ENCODE data around the gene SLC23A2.
"Not testable (repeated sequence)": the region's sequence is repeated elsewhere in the genome, so short reads cannot be mapped to it uniquely, and the experiment has no call there.

Gene SLC23A2

DNA sequence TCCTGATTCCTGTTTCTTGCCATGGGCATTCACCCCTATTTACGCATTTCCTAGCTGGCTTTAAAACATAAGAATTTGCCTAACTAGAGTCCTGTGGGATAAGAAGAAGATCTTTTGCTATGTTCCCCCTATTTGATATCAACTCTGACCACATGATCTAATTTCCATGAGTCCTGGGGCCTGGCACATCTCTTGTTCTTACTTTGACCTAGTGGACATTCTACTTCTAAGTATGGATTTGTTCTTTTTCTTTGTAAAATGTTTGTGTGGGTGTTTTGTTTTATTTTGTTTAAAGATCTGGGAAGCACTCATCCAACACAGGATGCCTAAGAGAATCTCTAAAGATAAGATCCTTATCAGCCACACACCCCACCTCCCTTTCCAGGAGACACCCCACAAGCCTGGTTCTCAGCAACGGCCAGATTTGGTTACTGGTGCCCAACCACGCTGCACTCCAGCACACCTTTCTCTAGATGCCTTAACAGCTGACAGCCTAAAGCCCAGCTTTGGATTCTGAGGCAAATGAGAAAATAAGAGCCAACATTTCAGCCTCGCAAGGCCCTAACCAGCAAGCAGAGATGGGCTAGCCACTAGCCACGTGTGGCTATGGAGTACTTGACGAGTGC lies 74.7 kb downstream of the SLC23A2 start:
- WGBS: 90% methylated on average over 6 of the region's 6 CpGs
- H3K4me1 ChIP-seq (ENCODE audit: insufficient read depth, low read length): 0 out of 2 replicates have a peak, but pooled peaks cover 3% of the 10 kb centered on the region
- H3K9me3 ChIP-seq (ENCODE audit: insufficient read depth, low read depth, low read length): no peaks in the 10 kb centered on the region
- H3K27me3 ChIP-seq (ENCODE audit: insufficient read depth, low read length): no peaks in the 10 kb centered on the region
- no peak overlapping the region for H3K4me3 ChIP-seq (ENCODE audit: low read length)
- no peaks in the 10 kb centered on the region for H3K36me3 ChIP-seq (ENCODE audit: insufficient read depth, low read length)
- H3K9ac ChIP-seq (ENCODE audit: low read depth, low read length): no peak overlapping the region
- H3K27ac ChIP-seq (ENCODE audit: low read depth, low read length): no peak overlapping the region

DNA sequence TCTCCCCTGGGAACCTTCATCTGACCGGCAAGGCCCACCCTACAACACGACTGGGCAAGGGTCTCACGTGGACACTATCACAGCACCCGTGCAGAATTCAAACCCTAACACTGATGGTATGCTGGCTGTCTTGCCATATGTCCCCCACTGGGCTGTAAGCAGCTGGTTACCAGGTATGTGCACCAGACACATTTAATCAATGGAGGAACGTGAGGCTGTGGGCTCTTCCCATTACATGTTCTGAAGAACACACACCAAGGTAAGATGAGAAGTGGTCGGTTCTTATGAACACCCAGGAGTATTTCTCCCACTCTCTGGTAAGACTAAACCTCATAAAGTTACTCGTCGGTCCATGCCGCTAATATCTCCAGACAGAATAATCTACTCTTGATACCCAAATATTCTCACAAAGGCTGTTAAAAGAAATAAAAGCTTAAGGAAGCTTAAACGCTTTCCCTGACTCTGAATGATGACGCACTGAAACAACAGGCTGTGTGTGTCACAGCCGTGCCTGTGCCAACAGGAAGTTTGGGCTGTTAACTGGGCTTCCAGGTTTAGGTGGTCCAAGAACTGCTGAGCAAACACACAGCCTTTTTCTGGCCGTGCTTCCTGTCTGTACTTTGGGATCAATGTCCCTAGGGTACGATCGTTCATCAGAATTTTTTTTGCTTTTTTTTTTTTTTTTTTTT lies 75.3 kb downstream of the SLC23A2 start:
- no peak overlapping the region for H3K27ac ChIP-seq (ENCODE audit: low read depth, low read length)
- no peaks in the 10 kb centered on the region for H3K27me3 ChIP-seq (ENCODE audit: insufficient read depth, low read length)
- 0 out of 2 replicates have a peak, but pooled peaks cover 3% of the 10 kb centered on the region for H3K4me1 ChIP-seq (ENCODE audit: insufficient read depth, low read length)
- H3K4me3 ChIP-seq (ENCODE audit: low read length): no peak overlapping the region
- H3K9me3 ChIP-seq (ENCODE audit: insufficient read depth, low read depth, low read length): no peaks in the 10 kb centered on the region
- no peak overlapping the region for H3K9ac ChIP-seq (ENCODE audit: low read depth, low read length)
- 95% methylated on average over 15 of the region's 15 CpGs for WGBS
- no peaks in the 10 kb centered on the region for H3K36me3 ChIP-seq (ENCODE audit: insufficient read depth, low read length)

DNA sequence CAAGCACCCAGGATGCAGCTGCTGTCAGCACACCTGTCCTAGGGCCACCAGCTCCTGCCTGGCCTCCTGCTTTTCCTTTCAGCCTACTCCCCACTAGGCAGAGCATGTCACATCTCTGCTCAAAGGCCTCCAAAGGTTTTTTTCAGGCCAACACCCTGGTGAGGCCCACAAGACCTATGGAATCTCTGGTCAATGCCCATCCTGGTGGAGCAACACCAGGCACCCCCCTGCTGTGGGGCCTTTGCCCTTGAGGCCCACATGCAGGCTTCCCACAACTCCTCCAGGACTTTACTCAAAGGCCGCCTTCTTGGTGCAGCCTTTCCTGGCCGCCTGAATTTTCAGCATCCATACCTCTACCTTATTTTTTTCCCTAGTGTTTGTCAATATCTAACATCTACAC lies 76.9 kb downstream of the SLC23A2 start:
- no peak overlapping the region for H3K27ac ChIP-seq (ENCODE audit: low read depth, low read length)
- H3K27me3 ChIP-seq (ENCODE audit: insufficient read depth, low read length): no peaks in the 10 kb centered on the region
- H3K9ac ChIP-seq (ENCODE audit: low read depth, low read length): no peak overlapping the region
- H3K4me1 ChIP-seq (ENCODE audit: insufficient read depth, low read length): 0 out of 2 replicates have a peak, but pooled peaks cover 3% of the 10 kb centered on the region
- H3K9me3 ChIP-seq (ENCODE audit: insufficient read depth, low read depth, low read length): no peaks in the 10 kb centered on the region
- 96% methylated on average over 2 of the region's 2 CpGs for WGBS
- no peaks in the 10 kb centered on the region for H3K36me3 ChIP-seq (ENCODE audit: insufficient read depth, low read length)
- H3K4me3 ChIP-seq (ENCODE audit: low read length): no peak overlapping the region

DNA sequence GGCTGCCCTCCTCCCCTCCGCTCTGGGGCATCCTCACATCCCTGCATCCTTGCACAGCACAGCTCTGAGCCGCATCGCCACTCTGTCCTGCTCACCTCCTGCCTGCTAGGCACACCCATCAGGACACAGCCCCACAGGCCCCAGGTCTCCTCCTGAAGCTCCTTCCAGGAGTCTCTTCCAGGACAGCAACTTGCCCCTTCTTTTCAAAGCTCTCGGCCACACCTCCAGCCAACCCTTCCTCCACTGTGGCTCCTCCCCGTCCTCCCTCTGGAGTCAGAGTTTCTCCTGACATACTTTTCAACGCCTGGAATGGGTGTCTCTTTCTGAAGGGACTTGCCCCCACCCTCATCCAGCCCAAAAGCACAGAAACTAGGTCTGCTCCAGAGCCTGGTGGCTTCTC lies 77.3 kb downstream of the SLC23A2 start:
- Histone ChIP-seq H3K9ac (ENCODE audit: low read depth, low read length) (no peak overlapping the region), H3K27me3 (ENCODE audit: insufficient read depth, low read length) (no peaks in the 10 kb centered on the region), H3K4me3 (ENCODE audit: low read length) (no peak overlapping the region), H3K4me1 (ENCODE audit: insufficient read depth, low read length) (0 out of 2 replicates have a peak, but pooled peaks cover 3% of the 10 kb centered on the region), H3K27ac (ENCODE audit: low read depth, low read length) (no peak overlapping the region), H3K36me3 (ENCODE audit: insufficient read depth, low read length) (no peaks in the 10 kb centered on the region), H3K9me3 (ENCODE audit: insufficient read depth, low read depth, low read length) (no peaks in the 10 kb centered on the region)
- WGBS: 82% methylated on average over 6 of the region's 6 CpGs

DNA sequence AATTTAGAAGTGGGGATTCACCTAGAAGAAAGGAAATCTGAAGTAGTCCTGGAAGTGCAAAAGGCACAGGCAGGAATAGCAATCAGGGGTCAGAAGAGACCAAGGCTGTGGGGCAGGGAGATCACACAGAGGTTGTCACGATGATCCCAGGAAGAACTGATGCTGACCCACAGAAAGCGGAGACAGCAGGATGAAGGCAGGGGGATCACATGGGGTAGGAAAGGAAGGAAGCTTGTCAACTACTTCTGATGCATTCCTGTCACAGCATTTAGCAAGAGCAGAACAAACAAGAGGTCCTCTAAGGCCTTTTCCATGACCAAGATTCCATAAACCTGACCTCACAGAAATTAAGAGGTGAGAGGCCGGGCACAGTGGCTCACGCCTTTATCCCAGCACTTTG lies 79.1 kb downstream of the SLC23A2 start:
- Histone ChIP-seq H3K9ac (ENCODE audit: low read depth, low read length) (no peak overlapping the region), H3K4me1 (ENCODE audit: insufficient read depth, low read length) (0 out of 2 replicates have a peak, but pooled peaks cover 3% of the 10 kb centered on the region), H3K4me3 (ENCODE audit: low read length) (no peak overlapping the region), H3K36me3 (ENCODE audit: insufficient read depth, low read length) (no peaks in the 10 kb centered on the region), H3K27ac (ENCODE audit: low read depth, low read length) (no peak overlapping the region), H3K9me3 (ENCODE audit: insufficient read depth, low read depth, low read length) (no peaks in the 10 kb centered on the region), H3K27me3 (ENCODE audit: insufficient read depth, low read length) (no peaks in the 10 kb centered on the region)
- 87% methylated on average over 4 of the region's 4 CpGs for WGBS

DNA sequence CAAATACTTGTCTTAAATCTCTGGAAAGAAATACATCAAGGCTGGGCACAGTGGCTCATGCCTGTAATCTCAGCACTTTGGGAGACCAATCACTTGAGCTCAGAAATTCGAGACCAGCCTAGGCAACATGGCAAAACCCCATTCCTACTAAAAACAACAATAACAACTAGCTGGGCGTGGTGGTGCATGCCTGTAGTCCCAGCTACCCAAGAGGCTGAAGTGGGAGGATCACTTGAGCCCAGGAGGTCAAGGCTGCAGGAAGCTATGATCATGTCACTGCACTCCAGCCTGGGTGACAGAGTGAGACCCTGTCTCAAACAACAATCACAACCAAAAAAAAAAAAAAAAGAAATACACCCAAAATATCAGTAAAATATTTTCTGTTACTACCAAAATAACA lies 80.0 kb downstream of the SLC23A2 start:
- H3K27ac ChIP-seq (ENCODE audit: low read depth, low read length); H3K4me1 ChIP-seq (ENCODE audit: insufficient read depth, low read length); H3K27me3 ChIP-seq (ENCODE audit: insufficient read depth, low read length); H3K4me3 ChIP-seq (ENCODE audit: low read length); H3K9ac ChIP-seq (ENCODE audit: low read depth, low read length); H3K9me3 ChIP-seq (ENCODE audit: insufficient read depth, low read depth, low read length); H3K36me3 ChIP-seq (ENCODE audit: insufficient read depth, low read length): not testable (repeated sequence)
- 83% methylated on average over 2 of the region's 2 CpGs for WGBS

GRCh38 chr20:4920655-4921054 lies 80.7 kb downstream of the SLC23A2 start:
- Histone ChIP-seq H3K27ac (ENCODE audit: low read depth, low read length) (no peak overlapping the region), H3K4me1 (ENCODE audit: insufficient read depth, low read length) (0 out of 2 replicates have a peak, but pooled peaks cover 3% of the 10 kb centered on the region), H3K9me3 (ENCODE audit: insufficient read depth, low read depth, low read length) (no peaks in the 10 kb centered on the region), H3K27me3 (ENCODE audit: insufficient read depth, low read length) (no peaks in the 10 kb centered on the region), H3K36me3 (ENCODE audit: insufficient read depth, low read length) (no peaks in the 10 kb centered on the region), H3K4me3 (ENCODE audit: low read length) (no peak overlapping the region), H3K9ac (ENCODE audit: low read depth, low read length) (no peak overlapping the region)
- 91% methylated on average over 3 of the region's 3 CpGs for WGBS

- H3K27me3 ChIP-seq (ENCODE audit: insufficient read depth, low read length): no peaks in the 10 kb centered on the region
- WGBS: 90% methylated on average over 6 of the region's 6 CpGs
These were observed 81.2 kb downstream of the SLC23A2 start for GRCh38 chr20:4920131-4920530.

DNA sequence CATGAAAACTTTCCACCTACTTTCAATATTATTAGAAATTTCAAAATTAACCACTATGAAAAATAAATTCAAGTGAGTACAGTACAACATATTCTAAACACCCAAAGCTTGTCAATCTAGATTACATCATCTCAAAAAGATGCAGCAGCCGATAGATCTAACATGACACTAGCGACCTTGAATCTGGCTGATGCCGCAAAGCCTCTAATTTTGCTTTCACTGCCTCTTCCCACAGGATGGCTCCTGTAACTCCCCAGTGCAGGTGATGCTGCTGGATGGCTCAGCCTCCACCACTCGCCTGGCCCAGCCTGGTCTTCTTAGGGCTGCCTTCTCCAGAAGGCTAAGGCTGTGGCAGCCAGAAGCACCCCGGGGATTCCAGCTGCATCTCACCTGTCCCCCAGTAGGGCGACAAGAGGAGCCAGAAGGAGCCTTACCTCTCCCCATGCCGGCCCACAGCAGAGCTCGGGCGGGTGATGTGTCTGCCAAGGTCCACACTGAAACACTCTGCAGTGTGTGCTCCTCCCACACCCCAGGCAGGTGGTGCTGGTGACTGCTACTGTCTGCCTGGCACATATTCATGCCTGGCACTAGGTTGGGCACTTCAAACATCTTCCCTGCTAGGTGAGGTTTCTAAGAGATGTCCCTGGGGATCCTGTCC lies 82.1 kb downstream of the SLC23A2 start:
- Histone ChIP-seq H3K4me1 (ENCODE audit: insufficient read depth, low read length) (0 out of 2 replicates have a peak, but pooled peaks cover 3% of the 10 kb centered on the region), H3K9me3 (ENCODE audit: insufficient read depth, low read depth, low read length) (no peaks in the 10 kb centered on the region), H3K27me3 (ENCODE audit: insufficient read depth, low read length) (no peaks in the 10 kb centered on the region), H3K4me3 (ENCODE audit: low read length) (no peak overlapping the region), H3K9ac (ENCODE audit: low read depth, low read length) (no peak overlapping the region), H3K36me3 (ENCODE audit: insufficient read depth, low read length) (no peaks in the 10 kb centered on the region), H3K27ac (ENCODE audit: low read depth, low read length) (no peak overlapping the region)
- WGBS: 92% methylated on average over 9 of the region's 9 CpGs

More at GRCh38 chr20:4920131-4920530, 81.2 kb downstream of the SLC23A2 start:
- H3K4me3 ChIP-seq (ENCODE audit: low read length): no peak overlapping the region
- H3K36me3 ChIP-seq (ENCODE audit: insufficient read depth, low read length): no peaks in the 10 kb centered on the region
- H3K9me3 ChIP-seq (ENCODE audit: insufficient read depth, low read depth, low read length): no peaks in the 10 kb centered on the region
- H3K9ac ChIP-seq (ENCODE audit: low read depth, low read length): no peak overlapping the region
- 0 out of 2 replicates have a peak, but pooled peaks cover 3% of the 10 kb centered on the region for H3K4me1 ChIP-seq (ENCODE audit: insufficient read depth, low read length)
- H3K27ac ChIP-seq (ENCODE audit: low read depth, low read length): no peak overlapping the region

DNA sequence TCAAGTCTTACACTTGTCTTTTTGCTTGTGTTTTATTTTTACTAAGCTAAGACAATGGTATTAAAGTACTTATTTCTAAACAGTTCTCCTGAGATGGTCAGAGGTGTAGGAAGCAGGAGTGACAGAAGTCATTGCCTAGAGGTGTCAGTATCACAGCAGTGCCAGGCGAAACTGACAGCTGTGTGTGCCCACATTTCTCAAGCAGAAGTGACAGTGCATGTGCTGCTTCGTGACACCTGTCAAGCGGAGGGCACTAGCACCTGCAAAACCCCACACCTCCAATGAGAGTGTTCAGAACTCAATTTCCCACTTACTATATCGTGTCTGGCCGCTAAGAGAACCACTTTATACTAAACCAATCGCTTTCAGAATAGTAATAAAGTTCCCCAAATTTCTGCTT lies 82.8 kb downstream of the SLC23A2 start:
- no peaks in the 10 kb centered on the region for H3K9me3 ChIP-seq (ENCODE audit: insufficient read depth, low read depth, low read length)
- no peak overlapping the region for H3K27ac ChIP-seq (ENCODE audit: low read depth, low read length)
- no peak overlapping the region for H3K4me3 ChIP-seq (ENCODE audit: low read length)
- H3K9ac ChIP-seq (ENCODE audit: low read depth, low read length): no peak overlapping the region
- H3K36me3 ChIP-seq (ENCODE audit: insufficient read depth, low read length): no peaks in the 10 kb centered on the region
- 0 out of 2 replicates have a peak, but pooled peaks cover 3% of the 10 kb centered on the region for H3K4me1 ChIP-seq (ENCODE audit: insufficient read depth, low read length)
- no peaks in the 10 kb centered on the region for H3K27me3 ChIP-seq (ENCODE audit: insufficient read depth, low read length)
- WGBS: 96% methylated on average over 6 of the region's 6 CpGs

All from HUES64 (cell line).